Stimulated activated effector memory CD8-positive, alpha-beta T cell treated with anti-CD3 and anti-CD28 coated beads, Interleukin-12 subunit alpha, Interleukin-12 subunit beta, amount 100 ng/mL, for 72 hours (primary cell): ENCODE results near the gene PPM1G.

Source experiments
- ATAC-seq: fragments of 150-1000 bp; cut with Tn5 transposase; 2 replicates; pipeline ENCODE4 v1.10.0; 2021
- DNase-seq, 2 donors: peaks; one replicate each; pipeline ENCODE4 v3.0.0; 2021 to 2022; ENCODE audit warnings: low spot score in 2 of 2
- H3K27ac Mint-ChIP-seq: one replicate; pipeline ENCODE4 v1.8.0; 2022; ENCODE audit warnings: mild to moderate bottlenecking, mixed read lengths
- H3K36me3 Mint-ChIP-seq: one replicate; pipeline ENCODE4 v1.8.0; 2022; ENCODE audit warnings: mild to moderate bottlenecking, mixed read lengths
- H3K4me1 Mint-ChIP-seq: one replicate; pipeline ENCODE4 v1.8.0; 2022; ENCODE audit warnings: mixed read lengths
- H3K4me3 Mint-ChIP-seq: one replicate; pipeline ENCODE4 v1.8.0; 2022; ENCODE audit warnings: mild to moderate bottlenecking, mixed read lengths
- H3K9me3 Mint-ChIP-seq: one replicate; pipeline ENCODE4 v1.8.0; 2022; ENCODE audit warnings: mixed read lengths

Gene PPM1G

DNA sequence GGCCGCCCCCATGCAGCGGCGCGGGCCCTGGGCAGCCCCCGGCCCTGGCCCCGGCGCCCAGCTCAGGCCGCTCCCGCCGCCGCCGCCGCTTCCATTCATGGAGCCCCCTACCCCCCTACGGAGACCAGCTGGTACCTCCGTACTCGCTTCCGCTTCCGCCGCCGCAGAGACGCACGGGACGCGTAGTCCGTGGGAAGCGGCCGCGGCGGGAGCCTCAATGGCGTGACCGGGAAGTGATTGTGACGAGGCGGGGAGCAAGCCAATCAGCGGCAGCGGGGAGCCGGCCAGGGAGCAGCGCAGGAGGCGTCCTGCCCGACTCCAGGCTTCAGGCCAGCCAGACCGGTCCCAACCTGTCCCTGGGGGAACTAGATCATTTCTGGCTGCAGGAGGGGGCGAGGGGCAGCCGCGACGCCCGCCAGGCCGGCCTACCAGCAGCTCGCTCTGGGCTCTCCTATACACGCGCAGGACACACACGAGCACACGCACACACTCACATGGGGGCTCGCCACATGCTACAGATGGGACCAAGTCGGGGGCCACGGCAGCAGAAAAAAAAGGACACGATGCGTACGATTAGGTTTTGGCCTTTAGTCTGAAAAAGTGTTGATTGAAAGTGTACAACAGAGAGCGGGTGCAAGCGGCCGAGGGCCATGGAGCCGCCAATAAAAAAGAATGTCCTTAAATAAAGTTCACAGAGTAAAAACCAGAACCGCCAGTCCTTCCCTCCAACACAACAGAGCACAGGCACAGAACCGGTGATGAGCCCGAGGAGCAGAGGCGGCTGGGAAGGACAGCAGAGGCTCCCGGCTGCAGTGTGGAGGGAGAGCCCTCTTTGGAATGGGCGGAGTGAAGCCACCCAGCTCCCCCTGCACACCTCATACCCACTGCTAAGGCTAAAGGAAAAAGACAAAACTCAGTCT lies 28.5 kb downstream of the PPM1G start, which contains the start of gene ZNF513:
Gene ZNF513, minus strand, starts transcription at position 109 of the 920 bp plus-strand sequence. CDS start 208 bp downstream, outside the sequence.
- peak within 1 kb of the TSS; percentile 96 for H3K27ac Mint-ChIP-seq
- H3K4me3 Mint-ChIP-seq = peak within 1 kb of the TSS; percentile 82
- H3K4me1 Mint-ChIP-seq = peaks cover 46% of the 10 kb centered on the region
- ATAC-seq (peak; percentile 93), DNase-seq (peak; percentile 73 to 93)
- peaks cover 100% of the 10 kb centered on the region for H3K36me3 Mint-ChIP-seq
- no peaks in the 10 kb centered on the region for H3K9me3 Mint-ChIP-seq

DNA sequence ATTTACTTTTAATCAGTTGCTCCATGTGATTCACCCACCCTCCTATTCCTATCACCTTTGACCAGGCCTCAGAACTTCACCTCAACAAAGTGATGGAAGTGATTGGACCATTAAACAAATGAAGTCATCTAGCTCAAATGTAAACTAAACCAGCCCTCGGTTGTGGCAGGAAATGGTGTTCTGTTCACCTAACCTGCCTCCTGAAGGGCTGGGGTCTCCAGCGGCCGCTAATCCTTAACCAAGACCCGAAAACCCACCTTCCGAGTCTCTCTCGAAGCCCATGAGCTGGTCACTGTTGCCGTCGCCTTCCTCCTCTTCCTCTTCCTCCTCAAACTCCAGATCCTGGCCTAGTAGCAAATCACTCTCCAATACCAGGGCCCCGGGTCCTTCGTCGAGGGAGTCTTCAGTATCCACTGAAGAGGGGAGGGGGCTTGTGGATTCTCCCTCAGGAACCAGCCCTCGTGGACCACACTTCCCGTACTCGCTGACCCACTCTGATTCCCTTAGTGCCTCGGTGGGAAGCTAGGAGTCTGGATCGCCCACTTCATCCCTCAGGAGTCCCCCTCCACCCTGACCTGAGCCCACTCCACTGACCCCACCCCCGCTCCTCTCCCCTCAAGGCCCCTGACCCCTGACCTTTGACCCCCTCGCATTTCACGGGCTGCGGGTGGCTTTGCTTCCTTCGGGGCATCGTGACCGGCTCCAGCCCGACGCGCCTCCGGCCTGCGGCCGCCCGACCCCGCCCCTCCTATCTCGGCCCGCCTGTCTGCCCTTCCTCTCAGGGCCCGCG lies 29.4 kb downstream of the PPM1G start:
- DNase-seq (no peak), ATAC-seq (peak; percentile 67)
- Mint-ChIP-seq H3K4me3 (peak overlapping the region; percentile 82), H3K36me3 (peaks cover 100% of the 10 kb centered on the region), H3K9me3 (no peaks in the 10 kb centered on the region), H3K4me1 (peaks cover 51% of the 10 kb centered on the region), H3K27ac (peak overlapping the region; percentile 96)

DNA sequence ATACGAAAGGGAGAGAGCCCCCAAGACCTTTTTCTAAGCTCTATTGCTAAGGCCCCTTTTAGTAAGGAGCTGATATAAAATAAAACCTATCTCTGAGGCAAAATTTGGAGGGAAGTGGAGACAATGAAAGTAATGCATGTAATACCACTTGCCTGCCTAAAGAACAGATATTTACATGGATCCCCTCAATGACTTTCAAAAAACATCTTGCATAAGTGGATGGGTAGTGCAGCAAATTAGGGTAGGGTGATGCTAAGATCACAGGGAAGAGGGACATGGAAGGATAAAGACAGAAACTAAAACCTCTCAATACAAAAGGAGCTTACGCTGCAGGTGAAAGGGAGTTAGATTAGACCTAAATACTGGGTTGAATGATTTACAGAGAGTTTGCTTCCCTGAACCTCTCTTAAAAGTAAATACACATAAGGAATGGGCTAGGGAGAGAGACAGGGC lies 30.0 kb downstream of the PPM1G start:
- H3K27ac Mint-ChIP-seq = peak overlapping the region; percentile 96
- H3K9me3 Mint-ChIP-seq = no peaks in the 10 kb centered on the region
- H3K36me3 Mint-ChIP-seq = peaks cover 100% of the 10 kb centered on the region
- DNase-seq (no peak), ATAC-seq (no peak)
- H3K4me3 Mint-ChIP-seq = peak overlapping the region; percentile 82
- peaks cover 51% of the 10 kb centered on the region for H3K4me1 Mint-ChIP-seq

DNA sequence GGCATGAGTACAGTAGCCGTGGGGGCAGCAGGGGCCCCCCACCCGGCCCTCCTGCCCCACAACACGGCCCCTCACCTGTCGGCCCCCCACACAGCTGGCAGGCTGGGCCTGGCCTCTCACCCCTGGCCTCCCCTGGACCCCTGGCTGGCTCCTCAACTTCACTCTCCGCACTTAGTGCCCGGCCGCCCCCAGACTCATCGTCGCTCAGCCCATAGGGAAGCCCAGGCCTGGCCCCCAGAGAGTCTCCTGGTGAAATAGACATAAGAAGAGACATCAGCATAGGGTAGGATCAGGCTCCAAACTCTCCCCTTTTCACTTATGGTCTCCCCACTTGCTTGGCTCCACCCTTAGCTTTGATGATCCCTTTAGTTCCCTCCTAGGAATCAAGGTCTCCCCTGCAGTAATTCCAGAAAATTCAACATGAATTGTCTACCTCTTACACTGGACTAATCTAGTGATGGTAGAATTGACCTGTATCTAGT lies 30.5 kb downstream of the PPM1G start:
- Mint-ChIP-seq H3K27ac (peak overlapping the region; percentile 96), H3K36me3 (peaks cover 100% of the 10 kb centered on the region), H3K4me3 (peak overlapping the region; percentile 82), H3K4me1 (peaks cover 51% of the 10 kb centered on the region), H3K9me3 (no peaks in the 10 kb centered on the region)
- no peak for ATAC-seq
- DNase-seq = no peak

DNA sequence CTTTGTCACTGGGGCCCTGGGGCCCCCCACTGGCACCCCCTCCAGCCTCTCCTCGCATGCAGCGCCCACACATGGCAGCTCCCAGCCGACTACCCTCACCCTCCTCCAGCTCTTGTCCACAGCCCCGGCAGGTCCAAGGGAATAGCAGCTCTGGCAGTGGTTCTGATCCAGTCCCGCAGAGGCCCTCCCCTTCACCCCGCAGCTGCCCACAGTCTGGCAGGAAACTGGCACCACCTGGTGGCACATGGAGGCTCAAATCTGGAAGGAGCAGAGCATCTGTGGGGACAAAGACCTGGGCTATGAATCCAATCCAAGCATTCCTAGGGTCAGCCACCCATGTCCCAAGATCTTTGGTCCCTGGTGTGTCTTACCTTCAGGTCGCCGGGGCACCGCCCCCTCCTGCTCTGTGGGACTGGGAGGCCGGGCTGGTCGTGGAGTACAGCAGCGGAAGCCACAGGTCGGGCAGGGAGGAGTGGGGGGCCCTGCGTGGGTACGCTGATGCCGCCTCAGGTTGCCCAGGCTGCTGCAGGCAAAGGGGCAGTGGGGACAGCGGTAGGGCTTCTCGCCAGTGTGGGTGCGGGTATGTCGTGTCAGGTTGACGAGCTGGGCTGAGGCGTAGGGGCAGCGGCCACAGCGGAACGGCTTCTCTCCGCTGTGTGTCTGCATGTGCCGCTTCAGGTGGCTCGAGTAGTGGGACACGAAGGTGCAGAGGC lies 31.1 kb downstream of the PPM1G start:
- H3K27ac Mint-ChIP-seq = peak overlapping the region; percentile 96
- no peaks in the 10 kb centered on the region for H3K9me3 Mint-ChIP-seq
- H3K4me3 Mint-ChIP-seq = no peak overlapping the region
- peaks cover 51% of the 10 kb centered on the region for H3K4me1 Mint-ChIP-seq
- ATAC-seq = no peak
- no peak for DNase-seq
- peaks cover 100% of the 10 kb centered on the region for H3K36me3 Mint-ChIP-seq

DNA sequence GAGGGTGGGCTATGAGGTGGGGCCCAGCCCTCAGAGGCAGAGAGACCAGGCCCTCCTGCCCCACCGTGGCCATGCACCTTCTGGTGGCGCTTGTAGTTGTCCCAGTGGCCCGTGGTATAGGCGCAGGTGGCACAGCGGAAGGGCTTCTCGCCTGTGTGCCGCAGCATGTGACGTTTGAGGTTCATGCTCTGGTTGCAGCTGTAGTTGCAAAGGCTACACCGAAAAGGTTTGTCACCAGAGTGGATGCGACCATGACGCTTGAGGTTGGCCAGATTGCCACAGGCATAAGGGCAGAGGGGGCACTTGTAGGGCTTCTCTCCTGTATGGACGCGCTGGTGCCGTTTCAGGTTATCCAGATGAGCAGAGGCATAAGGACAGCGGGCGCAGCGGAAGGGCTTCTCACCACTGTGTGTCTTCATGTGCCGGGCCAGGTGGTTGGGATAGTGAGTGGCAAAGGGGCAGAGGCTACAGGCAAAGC lies 31.7 kb downstream of the PPM1G start:
- no peaks in the 10 kb centered on the region for H3K9me3 Mint-ChIP-seq
- ATAC-seq (no peak), DNase-seq (no peak)
- peaks cover 57% of the 10 kb centered on the region for H3K4me1 Mint-ChIP-seq
- peaks cover 100% of the 10 kb centered on the region for H3K36me3 Mint-ChIP-seq
- H3K4me3 Mint-ChIP-seq = no peak overlapping the region
- peak overlapping the region; percentile 85 for H3K27ac Mint-ChIP-seq

DNA sequence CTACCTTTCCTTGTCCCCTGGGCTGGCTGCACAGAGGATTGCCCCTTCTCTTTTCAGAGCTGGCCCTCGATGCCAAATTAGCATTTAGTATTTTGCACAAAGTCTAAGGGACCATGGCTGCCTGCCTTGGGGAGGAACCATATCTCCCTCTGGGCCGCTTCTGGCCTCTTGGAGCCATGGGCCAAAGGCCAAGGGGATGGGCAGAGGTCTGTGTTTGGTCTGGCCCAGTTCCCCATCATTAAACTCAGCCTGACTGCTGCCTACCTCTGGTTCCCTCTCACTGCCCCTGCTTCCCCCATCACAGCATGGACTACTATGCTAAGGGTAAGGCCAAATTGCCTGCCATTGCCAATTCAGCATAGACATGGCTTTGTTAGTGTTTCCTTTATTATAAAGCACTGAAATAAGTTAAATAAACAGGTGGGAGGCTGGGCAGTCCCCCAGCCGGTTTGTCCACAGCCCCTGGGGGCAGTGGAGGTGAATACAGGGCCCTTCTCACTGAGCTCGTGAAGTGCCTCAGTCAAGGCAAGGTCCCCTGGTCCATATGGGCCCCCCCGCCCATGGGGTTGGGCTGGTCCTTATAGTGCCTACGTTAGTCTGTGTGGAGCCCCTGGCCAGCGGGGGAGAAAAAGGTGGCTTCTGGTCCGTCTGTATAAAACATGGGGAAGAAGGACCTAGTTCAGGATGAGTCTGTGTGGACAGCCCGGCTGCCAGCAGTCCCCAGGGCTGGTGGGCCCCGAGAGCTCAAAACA lies 32.3 kb downstream of the PPM1G start:
- DNase-seq (no peak), ATAC-seq (no peak)
- no peaks in the 10 kb centered on the region for H3K9me3 Mint-ChIP-seq
- H3K4me3 Mint-ChIP-seq = no peak overlapping the region
- peaks cover 98% of the 10 kb centered on the region for H3K36me3 Mint-ChIP-seq
- peak overlapping the region; percentile 85 for H3K27ac Mint-ChIP-seq
- peaks cover 62% of the 10 kb centered on the region for H3K4me1 Mint-ChIP-seq

DNA sequence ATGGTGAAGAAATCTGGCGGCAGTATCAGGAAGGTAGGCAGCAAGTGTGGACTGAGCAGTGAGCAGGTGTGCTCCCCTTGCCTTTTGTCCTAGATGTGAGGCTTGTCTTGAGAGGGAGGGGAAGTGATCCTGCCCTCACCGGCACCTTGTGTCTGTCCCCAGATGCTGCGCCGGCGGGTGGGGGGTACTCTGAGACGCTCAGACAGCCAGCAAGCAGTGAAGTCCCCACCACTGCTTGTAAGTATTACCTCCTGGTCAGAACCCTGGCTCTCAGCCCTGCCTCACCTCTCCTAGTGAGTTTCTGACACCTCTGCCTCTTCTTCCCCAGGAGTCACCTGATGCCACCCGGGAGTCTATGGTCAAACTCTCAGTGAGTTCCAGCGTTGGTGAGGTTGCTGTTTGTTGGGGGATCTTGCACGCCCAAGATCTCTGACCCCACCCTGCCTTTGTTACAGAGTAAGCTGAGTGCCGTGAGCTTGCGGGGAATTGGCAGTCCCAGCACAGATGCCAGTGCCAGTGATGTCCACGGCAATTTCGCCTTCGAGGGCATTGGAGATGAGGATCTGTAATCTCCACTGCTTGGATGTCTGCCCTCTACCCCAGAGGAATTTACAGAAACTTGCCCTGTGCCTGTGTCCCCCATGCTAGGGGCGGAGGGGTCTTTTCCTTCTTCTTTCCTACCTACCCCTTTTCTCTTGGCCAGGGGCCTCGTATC lies 33.1 kb downstream of the PPM1G start:
- Mint-ChIP-seq H3K9me3 (no peaks in the 10 kb centered on the region), H3K4me3 (no peak overlapping the region), H3K4me1 (peaks cover 63% of the 10 kb centered on the region), H3K27ac (peak overlapping the region; percentile 85), H3K36me3 (peaks cover 95% of the 10 kb centered on the region)
- ATAC-seq = no peak
- DNase-seq = no peak

DNA sequence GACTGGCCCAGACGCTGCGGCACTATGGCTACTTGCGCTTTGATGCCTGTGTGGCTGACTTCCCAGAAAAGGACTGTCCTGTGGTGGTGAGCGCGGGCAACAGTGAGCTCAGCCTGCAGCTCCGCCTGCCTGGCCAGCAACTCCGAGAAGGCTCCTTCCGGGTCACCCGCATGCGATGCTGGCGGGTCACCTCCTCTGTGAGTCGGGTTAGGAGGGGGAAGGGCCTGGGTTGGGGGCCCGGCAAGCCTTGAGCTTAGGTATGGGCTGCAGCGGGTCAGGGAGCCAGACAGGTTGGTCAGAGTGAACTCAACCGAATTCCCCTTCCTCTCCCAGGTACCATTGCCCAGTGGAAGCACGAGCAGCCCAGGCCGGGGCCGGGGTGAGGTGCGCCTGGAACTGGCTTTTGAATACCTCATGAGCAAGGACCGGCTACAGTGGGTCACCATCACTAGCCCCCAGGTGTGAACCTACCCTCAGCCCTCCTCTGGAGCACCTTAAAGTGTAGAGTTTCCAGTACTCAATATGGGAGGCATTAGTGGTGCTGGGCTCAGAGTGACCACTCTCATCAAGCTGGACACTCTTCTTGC lies 33.8 kb downstream of the PPM1G start:
- H3K36me3 Mint-ChIP-seq = peaks cover 91% of the 10 kb centered on the region
- H3K4me3 Mint-ChIP-seq = no peak overlapping the region
- H3K27ac Mint-ChIP-seq = peak overlapping the region; percentile 85
- DNase-seq = no peak
- H3K4me1 Mint-ChIP-seq = peaks cover 59% of the 10 kb centered on the region
- no peaks in the 10 kb centered on the region for H3K9me3 Mint-ChIP-seq
- ATAC-seq = no peak

DNA sequence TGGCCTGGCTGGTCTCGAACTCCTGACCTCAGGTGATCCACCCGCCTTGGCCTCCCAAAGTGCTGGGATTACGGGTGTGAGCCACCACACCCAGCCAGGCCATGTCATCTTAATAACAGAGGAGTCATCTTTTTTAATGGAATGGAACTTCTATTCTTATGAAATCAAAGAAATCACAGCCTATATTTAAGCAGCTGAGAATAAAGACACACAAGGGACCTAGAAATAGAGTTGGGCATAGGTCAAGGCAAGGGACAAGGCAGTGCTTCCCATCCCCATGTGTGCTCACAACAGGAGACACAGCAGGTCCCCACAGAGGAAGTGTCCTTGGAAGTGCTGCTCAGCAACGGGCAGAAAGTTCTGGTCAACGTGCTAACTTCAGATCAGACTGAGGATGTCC lies 35.8 kb downstream of the PPM1G start:
- DNase-seq = no peak
- Mint-ChIP-seq H3K4me1 (peaks cover 52% of the 10 kb centered on the region), H3K4me3 (no peak overlapping the region), H3K9me3 (no peaks in the 10 kb centered on the region), H3K27ac (no peak overlapping the region), H3K36me3 (peaks cover 70% of the 10 kb centered on the region)
- ATAC-seq = no peak

DNA sequence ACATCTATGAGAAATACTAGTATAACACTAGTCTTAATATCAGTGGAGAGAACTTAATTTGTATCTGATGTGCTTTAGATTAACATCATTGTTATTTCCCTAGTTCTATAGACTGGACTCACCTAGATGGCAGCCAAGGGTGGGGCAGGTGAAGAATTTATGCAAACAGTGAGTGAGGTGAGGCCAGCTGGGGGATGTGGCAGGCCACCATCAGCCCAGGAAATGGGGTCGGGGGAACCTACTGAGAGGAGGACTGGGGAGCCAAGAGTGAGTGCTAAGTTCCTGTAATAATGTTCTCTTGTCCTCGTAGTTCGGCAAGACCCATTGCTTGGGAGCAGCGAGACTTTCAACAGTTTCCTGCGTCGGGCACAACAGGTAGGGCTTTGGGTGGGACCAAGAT lies 36.5 kb downstream of the PPM1G start:
- Mint-ChIP-seq H3K27ac (peak overlapping the region; percentile 33), H3K4me1 (peaks cover 48% of the 10 kb centered on the region), H3K9me3 (no peaks in the 10 kb centered on the region), H3K36me3 (peaks cover 69% of the 10 kb centered on the region), H3K4me3 (no peak overlapping the region)
- DNase-seq (no peak), ATAC-seq (no peak)

DNA sequence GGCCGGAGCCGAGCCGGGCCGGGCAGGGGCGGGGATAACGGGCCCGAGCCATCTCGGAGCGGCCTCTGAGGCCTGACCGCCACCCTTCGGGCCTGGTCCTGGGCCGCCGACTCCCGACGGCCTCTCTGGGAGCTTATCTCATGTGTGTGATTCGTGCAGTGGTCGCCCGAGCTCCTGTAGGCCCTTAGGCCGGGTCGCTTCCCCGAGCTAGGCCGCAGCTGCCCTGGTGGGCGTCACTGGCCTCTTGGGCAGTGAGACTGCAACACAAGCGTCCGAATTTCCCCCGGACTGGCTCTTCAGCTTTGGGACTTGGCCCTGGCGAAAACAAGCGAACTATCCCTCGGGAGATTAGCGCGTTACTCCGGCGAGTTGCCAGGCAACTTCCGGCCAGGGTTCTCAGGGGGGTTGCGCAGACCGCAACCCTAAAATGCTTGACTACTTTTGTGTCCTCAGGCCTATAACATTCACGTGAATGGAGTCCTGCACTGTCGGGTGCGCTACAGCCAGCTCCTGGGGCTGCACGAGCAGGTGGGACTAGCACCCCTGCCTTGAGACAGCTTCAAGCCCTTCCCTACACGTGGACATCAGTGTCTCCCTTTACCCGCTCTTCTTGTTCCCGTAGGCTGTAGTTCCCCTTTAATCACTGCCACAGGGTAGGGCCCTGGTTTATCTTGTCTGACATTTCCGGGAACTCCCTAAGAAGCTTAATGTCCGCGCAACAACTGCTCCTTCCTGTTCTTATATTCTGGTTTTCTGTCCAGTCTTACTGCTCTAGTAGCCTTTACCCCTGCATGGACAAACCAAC lies 38.4 kb downstream of the PPM1G start:
- Mint-ChIP-seq H3K36me3 (peaks cover 69% of the 10 kb centered on the region), H3K4me3 (peak overlapping the region; percentile 78), H3K9me3 (no peaks in the 10 kb centered on the region), H3K4me1 (peaks cover 40% of the 10 kb centered on the region), H3K27ac (peak overlapping the region; percentile 90)
- ATAC-seq = peak; percentile 25
- DNase-seq = peak in 1 of 2 donors; percentile 17
